HT1080 (cell line): ENCODE data around the gene TAAR6. TPM values are rescaled to one million over a fixed set of nuclear protein-coding genes. Genes with fewer than 3 reads are reported as not detected.
"Not testable (repeated sequence)": the region's sequence is repeated elsewhere in the genome, so short reads cannot be mapped to it uniquely, and the experiment has no call there.

ENCODE experiments used
- DNase-seq: peaks from one replicate; pipeline ENCODE4 v3.0.0-alpha.2; 2015; ENCODE audit warnings: low read depth
- polyA plus RNA-seq, 2 experiments: library from polyadenylated mRNA; depleted of rRNA; stranded (reverse); fragments of >200 nt; gene quantifications; 2 replicates each; pipeline ENCODE4 v1.2.3, GENCODE V29; 2015
- total RNA-seq: library from RNA; depleted of rRNA; stranded (reverse); fragments of >200 nt; shearing (Covaris generic); gene quantifications from 2 replicates; pipeline ENCODE4 v1.2.3, GENCODE V29; 2014; rRNA removed

Gene TAAR6
- total RNA-seq = not detected in 2 replicates
- polyA plus RNA-seq (2015; cell fraction: cytosol; rRNA removed) = not detected in 2 replicates
- not detected in 2 replicates for polyA plus RNA-seq (2015; cell fraction: nucleus; rRNA removed)

GRCh38 chr6:132570221-132570777, at the start of gene TAAR6:
Gene TAAR6 (plus strand): TSS chr6:132570322. CDS start chr6:132570322, 0 bp downstream.
- no peak for DNase-seq

- peak; percentile 46 for DNase-seq
These were observed 49.2 kb upstream of the TAAR6 start for GRCh38 chr6:132520953-132521352.

- DNase-seq = no peak
These were observed 45.5 kb upstream of the TAAR6 start for GRCh38 chr6:132524646-132525045.

- DNase-seq = no peak
These were observed 44.3 kb upstream of the TAAR6 start for GRCh38 chr6:132525866-132526265.

GRCh38 chr6:132526461-132526860, 43.7 kb upstream of the TAAR6 start:
- DNase-seq = no peak

- peak; percentile 63 for DNase-seq
These were observed 42.3 kb upstream of the TAAR6 start for GRCh38 chr6:132527791-132528190.

- DNase-seq = peak; percentile 44
These were observed 39.7 kb upstream of the TAAR6 start for GRCh38 chr6:132530293-132530974.

- DNase-seq = not testable (repeated sequence)
These were observed 35.6 kb upstream of the TAAR6 start for GRCh38 chr6:132534546-132534945.

GRCh38 chr6:132537145-132537544, 33.0 kb upstream of the TAAR6 start:
- DNase-seq = no peak

GRCh38 chr6:132537977-132538376, 32.1 kb upstream of the TAAR6 start, which contains the start of gene TAAR9:
Gene TAAR9 (plus strand): TSS chr6:132538277. CDS start chr6:132538290, 13 bp downstream.
- no peak for DNase-seq

- no peak for DNase-seq
These were observed 25.3 kb upstream of the TAAR6 start for GRCh38 chr6:132544826-132545225.

GRCh38 chr6:132548746-132549463, 21.2 kb upstream of the TAAR6 start:
- DNase-seq = no peak

- DNase-seq = no peak
These were observed 18.9 kb upstream of the TAAR6 start for GRCh38 chr6:132551214-132551613.

GRCh38 chr6:132552372-132552771, 17.8 kb upstream of the TAAR6 start, which contains the start of gene TAAR8:
Gene TAAR8 (plus strand): TSS chr6:132552672. CDS start chr6:132552693, 21 bp downstream.
- DNase-seq = no peak

GRCh38 chr6:132560087-132560486, 10.0 kb upstream of the TAAR6 start:
- DNase-seq = not testable (repeated sequence)

- DNase-seq = no peak
These were observed 3.7 kb upstream of the TAAR6 start for GRCh38 chr6:132566404-132566803.

GRCh38 chr6:132567566-132567965, 2.6 kb upstream of the TAAR6 start:
- DNase-seq = no peak

- no peak for DNase-seq
These were observed 1.5 kb upstream of the TAAR6 start for GRCh38 chr6:132568611-132569010.

- DNase-seq = no peak
These were observed 952 bp upstream of the TAAR6 start for GRCh38 chr6:132569170-132569569.

GRCh38 chr6:132571774-132572173, 1.7 kb downstream of the TAAR6 start:
- DNase-seq = no peak

GRCh38 chr6:132584698-132585097, 14.6 kb downstream of the TAAR6 start:
- no peak for DNase-seq

- DNase-seq = no peak
These were observed 17.3 kb downstream of the TAAR6 start for GRCh38 chr6:132587424-132587823.
